ENCODE results near the gene SLC13A1. TPM values are rescaled to one million over a fixed set of nuclear protein-coding genes. Genes with fewer than 3 reads are reported as not detected.

Gene SLC13A1
- total RNA-seq, 1 experiment from 2014 or later, result not detected

- CTCF ChIA-PET, result no interaction called here
- no TSS peak for BruUV-seq (replicated peaks)
- TF ChIP-seq CTCF (conservative IDR thresholded peaks at IDR 0.05; ENCODE audit: low read depth, low read length), result no peak
- TF ChIP-seq EZH2 (IDR thresholded peaks at IDR 0.05; ENCODE audit: borderline replicate concordance, low read depth, low read length, poor library complexity, severe bottlenecking), result no peak
- no peaks in the 10 kb centered on the region for H3K27me3 ChIP-seq (replicated peaks; ENCODE audit: insufficient read depth, low read depth, low read length, poor library complexity)
- no peak for DNase-seq (ENCODE audit: low spot score)
- H3K4me1 ChIP-seq (ENCODE audit: insufficient read depth, low read length, poor library complexity, severe bottlenecking), result no peaks in the 10 kb centered on the region
- H3K27ac ChIP-seq (ENCODE audit: low read depth, low read length, poor library complexity, severe bottlenecking), result no peak overlapping the region
- no peak overlapping the region for H3K4me3 ChIP-seq (ENCODE audit: low read depth, low read length, poor library complexity, severe bottlenecking)
- intact Hi-C loops (cut with micrococcal nuclease; ENCODE audit: unreplicated experiment), result no loop called here
- no peaks in the 10 kb centered on the region for H3K36me3 ChIP-seq (ENCODE audit: insufficient read depth, low read length, poor library complexity, severe bottlenecking)
- H3K9me3 ChIP-seq (ENCODE audit: low read depth, low read length, poor library complexity, severe bottlenecking), result peaks cover 10% of the 10 kb centered on the region
- POLR2A ChIA-PET (ENCODE audit: low non-redundant PET), result no interaction called here
These were observed 19.1 kb upstream of the SLC13A1 start for GRCh38 chr7:123218866-123219265.

GRCh38 chr7:123216825-123217224 lies 17.1 kb upstream of the SLC13A1 start:
- intact Hi-C loops (cut with micrococcal nuclease; ENCODE audit: unreplicated experiment), result no loop called here
- no peaks in the 10 kb centered on the region for H3K27me3 ChIP-seq (replicated peaks; ENCODE audit: insufficient read depth, low read depth, low read length, poor library complexity)
- H3K27ac ChIP-seq (ENCODE audit: low read depth, low read length, poor library complexity, severe bottlenecking), result no peak overlapping the region
- H3K4me1 ChIP-seq (ENCODE audit: insufficient read depth, low read length, poor library complexity, severe bottlenecking), result no peaks in the 10 kb centered on the region
- H3K9me3 ChIP-seq (ENCODE audit: low read depth, low read length, poor library complexity, severe bottlenecking), result peaks cover 10% of the 10 kb centered on the region
- H3K4me3 ChIP-seq (ENCODE audit: low read depth, low read length, poor library complexity, severe bottlenecking), result no peak overlapping the region
- no peaks in the 10 kb centered on the region for H3K36me3 ChIP-seq (ENCODE audit: insufficient read depth, low read length, poor library complexity, severe bottlenecking)
- CTCF ChIA-PET, result no interaction called here
- BruUV-seq (replicated peaks), result no TSS peak
- TF ChIP-seq CTCF (conservative IDR thresholded peaks at IDR 0.05; ENCODE audit: low read depth, low read length) (no peak), EZH2 (IDR thresholded peaks at IDR 0.05; ENCODE audit: borderline replicate concordance, low read depth, low read length, poor library complexity, severe bottlenecking) (no peak)
- POLR2A ChIA-PET (ENCODE audit: low non-redundant PET), result no interaction called here
- DNase-seq (ENCODE audit: low spot score), result no peak

DNA sequence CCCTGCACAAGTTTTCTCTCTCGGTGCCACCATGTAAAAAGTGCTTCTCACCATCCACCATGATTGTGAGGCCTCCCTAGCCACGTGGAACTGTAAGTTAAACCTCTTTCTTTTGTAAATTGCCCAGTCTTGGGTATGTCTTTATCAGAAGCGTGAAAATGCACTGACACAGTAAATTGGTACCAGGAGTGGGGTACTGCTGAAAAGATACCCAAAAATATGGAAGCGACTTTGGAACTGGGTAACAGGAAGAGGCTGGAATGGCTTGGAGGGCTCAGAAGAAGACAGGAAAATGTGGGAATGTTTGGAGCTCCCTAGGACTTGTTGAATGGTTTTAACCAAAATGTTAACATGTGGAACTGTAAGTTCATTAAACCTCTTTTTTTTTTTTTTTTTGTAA lies 15.6 kb upstream of the SLC13A1 start:
- Histone ChIP-seq H3K36me3 (ENCODE audit: insufficient read depth, low read length, poor library complexity, severe bottlenecking) (no peaks in the 10 kb centered on the region), H3K27me3 (replicated peaks; ENCODE audit: insufficient read depth, low read depth, low read length, poor library complexity) (no peaks in the 10 kb centered on the region), H3K4me3 (ENCODE audit: low read depth, low read length, poor library complexity, severe bottlenecking) (no peak overlapping the region), H3K27ac (ENCODE audit: low read depth, low read length, poor library complexity, severe bottlenecking) (no peak overlapping the region), H3K4me1 (ENCODE audit: insufficient read depth, low read length, poor library complexity, severe bottlenecking) (peaks cover 4% of the 10 kb centered on the region), H3K9me3 (ENCODE audit: low read depth, low read length, poor library complexity, severe bottlenecking) (peaks cover 10% of the 10 kb centered on the region)
- BruUV-seq (replicated peaks), result no TSS peak
- intact Hi-C loops (cut with micrococcal nuclease; ENCODE audit: unreplicated experiment), result no loop called here
- POLR2A ChIA-PET (ENCODE audit: low non-redundant PET), result no interaction called here
- no peak for TF ChIP-seq EZH2 (IDR thresholded peaks at IDR 0.05; ENCODE audit: borderline replicate concordance, low read depth, low read length, poor library complexity, severe bottlenecking)
- no peak for TF ChIP-seq CTCF (conservative IDR thresholded peaks at IDR 0.05; ENCODE audit: low read depth, low read length)
- CTCF ChIA-PET, result no interaction called here
- DNase-seq (ENCODE audit: low spot score), result no peak

All from A673 (cell line).